Muscle of back (tissue), 11 donors: Measurements from ENCODE around the gene OR56A5. TPM values are rescaled to one million over a fixed set of nuclear protein-coding genes. Genes with fewer than 3 reads are reported as not detected.

Experiments
- DNase-seq, 3 donors: peaks; one replicate each; pipeline versions ENCODE4 v3.0.0 to v3.0.0-alpha.2; 2013
- polyA plus RNA-seq, 10 donors: library from polyadenylated mRNA; unstranded; fragments of 120-200 nt; gene quantifications; one replicate each; pipeline ENCODE4 v1.2.1, GENCODE V29; 2013; ENCODE audit not compliant: insufficient read length in 10 of 10

Gene OR56A5
- polyA plus RNA-seq, 10 donors: not detected

DNA sequence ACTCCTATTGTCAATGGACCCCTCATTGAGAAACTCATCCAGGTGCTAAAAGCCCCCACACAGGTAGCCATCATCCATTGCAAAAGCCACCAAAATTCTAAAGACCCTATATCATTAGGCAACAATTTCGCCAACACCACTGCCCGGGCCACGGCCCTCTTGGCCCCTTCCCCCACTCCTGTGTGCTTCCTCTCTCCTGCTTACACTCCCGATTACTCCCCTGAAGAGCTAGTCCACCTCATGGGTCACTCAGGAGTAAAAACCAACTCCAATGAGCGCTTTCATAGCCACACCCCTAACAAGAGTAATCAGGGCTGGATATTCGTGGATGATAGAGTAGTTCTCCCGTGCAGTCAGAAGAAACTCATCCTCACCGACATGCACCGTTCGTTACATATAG lies 35.2 kb downstream of the OR56A5 start:
- DNase-seq: no peak

DNA sequence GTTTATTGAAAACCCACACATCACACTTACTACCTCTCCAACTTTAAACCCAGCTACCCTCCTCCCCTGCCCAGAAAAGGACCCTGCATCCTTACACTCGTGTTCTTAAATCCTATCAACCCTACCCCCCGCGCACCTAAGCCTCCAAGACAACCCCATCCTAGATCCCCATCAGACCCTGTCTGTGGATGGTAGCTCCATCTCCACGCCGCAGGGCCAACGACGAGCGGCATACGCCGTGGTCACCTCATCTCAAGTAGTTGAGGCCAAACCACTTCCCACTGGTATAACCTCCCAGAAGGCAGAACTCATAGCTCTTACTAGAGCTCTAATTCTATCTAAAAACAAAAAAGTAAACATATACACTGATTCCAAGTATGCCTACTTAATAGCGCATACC lies 35.6 kb downstream of the OR56A5 start:
- DNase-seq: no peak

GRCh38 chr11:5931061-5931460 lies 37.2 kb downstream of the OR56A5 start:
- DNase-seq: no peak

DNA sequence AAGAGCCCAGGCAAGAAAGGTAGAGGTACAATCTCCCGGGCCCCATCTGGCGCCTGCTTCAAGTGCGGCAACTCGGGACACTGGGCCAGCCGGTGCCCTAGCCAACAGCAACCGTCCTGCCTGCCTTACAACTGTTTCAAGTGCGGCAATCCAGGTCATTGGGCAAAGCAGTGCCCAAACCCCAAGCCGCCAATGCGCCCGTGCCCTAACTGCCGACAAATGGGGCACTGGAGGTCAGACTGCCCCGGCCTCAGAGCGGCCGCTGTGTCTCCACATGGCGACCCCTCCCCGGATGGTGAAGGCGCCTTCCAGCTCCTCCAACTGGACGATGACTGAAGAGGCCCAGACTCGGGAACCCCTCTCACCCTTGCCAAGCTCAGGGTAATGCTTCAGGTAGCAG lies 37.7 kb downstream of the OR56A5 start:
- no peak for DNase-seq

DNA sequence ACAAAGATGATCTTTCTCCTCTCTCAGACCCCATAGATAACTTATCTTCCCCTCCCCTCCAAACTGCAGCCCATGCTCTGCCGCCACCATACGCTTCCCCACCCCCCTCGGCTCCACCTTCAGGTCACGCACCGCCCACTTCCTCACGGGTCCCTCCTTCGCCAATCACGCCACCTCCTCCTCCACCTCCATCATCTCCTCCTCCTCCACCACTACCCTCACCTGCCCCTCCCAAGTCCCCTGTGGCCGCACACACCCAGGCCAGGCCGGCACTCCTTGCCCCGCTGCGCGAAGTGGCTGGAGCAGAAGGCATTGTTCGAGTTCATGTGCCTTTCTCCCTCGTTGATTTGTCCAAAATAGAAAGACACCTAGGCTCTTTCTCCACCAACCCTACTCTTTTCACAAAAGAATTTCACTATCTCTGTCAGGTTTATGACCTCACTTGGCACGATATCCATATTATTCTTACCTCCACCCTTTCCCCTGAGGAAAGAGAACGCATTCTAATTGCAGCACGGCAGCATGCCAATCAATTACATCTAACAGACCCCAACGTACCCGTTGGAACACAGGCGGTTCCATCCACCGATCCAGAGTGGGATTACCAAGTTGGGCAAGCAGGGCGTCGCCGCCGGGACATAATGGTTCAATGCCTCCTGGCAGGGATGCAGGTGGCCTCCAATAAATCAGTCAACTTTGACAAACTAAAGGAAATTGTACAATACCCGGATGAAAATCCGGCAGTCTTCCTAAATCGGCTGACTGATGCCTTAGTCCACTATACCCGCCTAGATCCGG lies 38.5 kb downstream of the OR56A5 start:
- no peak for DNase-seq

DNA sequence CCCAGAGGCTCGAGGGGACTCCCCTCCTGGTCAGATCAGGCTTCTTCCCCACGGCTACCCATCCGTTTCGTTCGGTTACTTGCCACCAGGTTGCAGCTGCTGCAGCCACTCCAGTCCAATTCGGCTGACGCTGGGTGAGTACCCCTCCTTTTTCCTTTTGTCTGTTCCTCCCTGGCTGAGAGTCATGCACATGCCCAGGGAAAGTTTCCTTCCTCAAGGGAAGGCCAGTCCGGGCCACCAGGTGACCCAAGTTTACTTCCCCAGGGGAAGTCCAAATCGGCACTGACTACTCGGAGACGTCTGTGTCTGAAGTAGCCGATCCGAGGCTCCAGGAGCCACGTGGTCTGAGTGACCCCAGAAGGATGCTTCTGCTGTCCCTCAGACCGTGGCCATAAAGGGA lies 39.5 kb downstream of the OR56A5 start:
- DNase-seq: no peak

DNA sequence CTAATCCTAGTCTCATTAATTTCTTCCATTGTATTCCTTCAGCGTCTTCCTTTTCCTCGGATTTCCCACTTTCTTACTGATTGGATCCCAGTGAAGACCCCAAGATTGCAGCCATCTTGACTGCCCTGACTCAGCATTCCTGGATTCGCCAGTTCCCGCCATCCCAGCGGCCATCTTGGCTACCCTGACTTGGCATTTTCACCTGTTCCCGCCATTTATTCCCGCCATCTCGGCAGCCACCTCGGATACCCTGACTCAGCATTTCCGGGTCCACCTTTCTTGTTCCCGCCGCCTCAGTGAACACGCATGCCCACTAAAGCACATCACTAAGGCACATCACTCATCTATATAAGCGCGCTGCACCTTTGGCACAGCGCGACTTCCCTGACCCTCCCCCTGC lies 40.0 kb downstream of the OR56A5 start:
- no peak for DNase-seq

DNA sequence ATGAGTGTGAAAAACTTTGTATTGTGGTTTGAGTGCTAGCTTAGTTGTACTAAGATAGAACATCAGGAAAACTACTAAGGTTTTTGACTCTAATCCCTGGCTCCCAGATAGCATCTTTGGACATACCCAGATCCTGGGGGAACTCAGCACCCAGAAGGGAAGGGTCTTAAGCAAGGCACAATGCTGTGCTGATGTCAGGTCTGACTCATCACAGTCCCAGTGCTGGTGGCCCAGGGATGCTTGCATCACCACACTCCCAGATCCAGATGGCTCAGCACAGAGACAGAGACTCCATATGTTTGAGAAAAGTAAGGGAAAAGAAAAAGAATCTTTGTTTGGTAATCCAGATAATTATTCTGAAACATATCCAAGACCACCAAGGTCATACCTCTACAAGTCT lies 44.5 kb downstream of the OR56A5 start:
- no peak for DNase-seq

- DNase-seq: no peak
Measured at GRCh38 chr11:5923427-5923776, 44.9 kb downstream of the OR56A5 start.

GRCh38 chr11:5922749-5923426 lies 45.4 kb downstream of the OR56A5 start:
- DNase-seq: no peak

Other genes starting within 250 kb of the OR56A5 start
- not detected for gene OR56B1, start 232.0 kb downstream of the OR56A5 start, polyA plus RNA-seq
- under 1 TPM in 1 of 10 donors, not detected in 9; 0.18 TPM for gene OR52N4, start 214.3 kb downstream of the OR56A5 start, polyA plus RNA-seq
- gene OR52N5, start 185.1 kb downstream of the OR56A5 start, polyA plus RNA-seq: not detected
- gene OR52N1, start 177.2 kb downstream of the OR56A5 start, polyA plus RNA-seq: not detected
- not detected for gene OR52N2, start 159.6 kb downstream of the OR56A5 start, polyA plus RNA-seq
- gene OR52E6, start 126.6 kb downstream of the OR56A5 start, polyA plus RNA-seq: not detected
- gene OR52E8, start 110.8 kb downstream of the OR56A5 start, polyA plus RNA-seq: not detected
- not detected for gene OR52E4, start 87.9 kb downstream of the OR56A5 start, polyA plus RNA-seq
- gene OR52E5, start 75.3 kb downstream of the OR56A5 start, polyA plus RNA-seq: not detected
- not detected for gene OR56A3, start 26.2 kb downstream of the OR56A5 start, polyA plus RNA-seq
- not detected for gene OR52L1, start 18.5 kb upstream of the OR56A5 start, polyA plus RNA-seq
- not detected for gene OR56A4, start 38.5 kb upstream of the OR56A5 start, polyA plus RNA-seq
- not detected for gene OR56A1, start 62.3 kb upstream of the OR56A5 start, polyA plus RNA-seq
- gene OR56B4, start 139.2 kb upstream of the OR56A5 start, polyA plus RNA-seq: not detected
- not detected for gene OR52B2, start 201.8 kb upstream of the OR56A5 start, polyA plus RNA-seq
- gene OR52W1, start 230.7 kb upstream of the OR56A5 start, polyA plus RNA-seq: under 1 TPM in 1 of 10 donors, not detected in 9; 0.11 TPM
- under 1 TPM in 8 of 10 donors, not detected in 2; 0.24 to 0.46 (median 0.31) TPM for gene C11orf42, start 237.1 kb upstream of the OR56A5 start, polyA plus RNA-seq